Uterus (tissue), 2 donors: ENCODE measurements around the gene DGCR2.

Source experiments
- CTCF ChIP-seq, 4 experiments: fragments of 200-600 bp in 2 of 4; fragments of 450-650 bp in 2 of 4; sonication (generic) in 2 of 4; IDR thresholded peaks; one replicate each; pipeline ENCODE4 v1.5.1; 2016 to 2019; ENCODE audit warnings: antibody characterized with exemption in 4 of 4, mild to moderate bottlenecking in 2 of 4, moderate library complexity in 1 of 4
- POLR2A ChIP-seq, 2 donors: fragments of 450-650 bp; IDR thresholded peaks; one replicate each; pipeline ENCODE4 v1.6.1; 2016; ENCODE audit warnings: antibody characterized with exemption in 2 of 2, mild to moderate bottlenecking in 1 of 2, moderate library complexity in 1 of 2

- TF ChIP-seq CTCF (IDR thresholded peaks at IDR 0.05) (no peak), POLR2A (IDR thresholded peaks at IDR 0.05) (no peak)
Measured at GRCh38 chr22:19139001-19139356, 16.8 kb upstream of the DGCR2 start.
